Measurements from ENCODE around the gene PAPPA2. TPM values are rescaled to one million over a fixed set of nuclear protein-coding genes. Genes with fewer than 3 reads are reported as not detected.
"Not testable (repeated sequence)": the region's sequence is repeated elsewhere in the genome, so short reads cannot be mapped to it uniquely, and the experiment has no call there.

Gene PAPPA2
- total RNA-seq, 1 donor from 2014 or later: 3.8 TPM

GRCh38 chr1:176552217-176552991 lies 89.4 kb downstream of the PAPPA2 start:
- DNase-seq: peak; percentile 52

- no peak for DNase-seq
Observed at GRCh38 chr1:176552999-176553398, 90.0 kb downstream of the PAPPA2 start.

- DNase-seq: no peak
Observed at GRCh38 chr1:176556288-176556687, 93.3 kb downstream of the PAPPA2 start.

DNA sequence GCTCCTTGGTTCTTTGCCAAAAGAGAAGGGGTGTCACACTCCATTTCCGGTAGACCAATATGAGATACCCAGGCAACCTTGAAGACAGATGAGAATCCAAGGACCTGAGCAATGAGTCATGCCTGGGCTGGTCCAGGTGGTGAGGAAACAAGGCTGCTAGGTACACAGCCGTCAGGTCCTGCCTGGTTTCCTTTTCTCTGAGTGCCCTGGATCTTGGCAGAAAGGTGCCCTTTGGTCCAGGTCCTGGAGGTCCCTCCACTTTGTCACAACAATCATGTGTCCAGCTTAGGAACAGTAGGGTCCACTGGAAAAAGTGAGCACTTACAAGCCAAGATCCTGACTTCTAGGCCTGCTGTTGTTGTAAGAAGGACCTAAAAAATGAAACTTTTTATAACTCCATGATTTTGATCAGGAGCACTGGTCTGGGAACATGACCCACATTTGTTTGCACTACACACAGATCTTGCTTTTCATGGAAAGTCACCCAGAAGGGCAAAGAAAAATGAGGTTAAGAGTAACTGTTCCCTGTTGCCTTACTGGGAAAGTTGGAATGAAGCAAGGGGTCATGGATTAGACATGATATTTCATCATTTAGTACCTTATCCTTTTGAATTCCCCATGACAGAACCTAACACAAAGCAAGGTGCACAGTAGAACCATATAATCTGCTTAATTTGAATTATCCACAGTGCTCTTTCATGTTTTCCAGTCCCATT lies 94.7 kb downstream of the PAPPA2 start:
- DNase-seq: no peak

DNA sequence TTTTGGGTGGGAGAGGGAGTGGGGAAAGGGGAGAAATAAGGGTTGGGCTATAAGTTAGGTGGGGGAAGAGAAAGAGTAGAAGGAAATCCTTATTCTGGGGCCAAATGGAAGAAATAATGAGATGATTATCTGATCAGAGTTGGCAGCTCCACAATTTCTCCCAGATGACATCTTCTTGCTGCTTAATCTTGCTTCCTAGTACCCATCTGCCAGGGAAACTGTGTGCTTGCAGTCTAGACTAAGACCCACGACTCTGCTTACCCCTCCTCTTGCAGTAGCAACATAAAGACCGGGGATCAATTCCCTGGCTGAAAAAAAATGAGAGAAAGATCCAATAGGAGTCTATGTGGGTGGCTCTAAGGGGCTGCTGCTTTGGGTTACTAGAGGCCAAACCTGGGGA lies 95.6 kb downstream of the PAPPA2 start:
- no peak for DNase-seq

GRCh38 chr1:176559474-176559873 lies 96.5 kb downstream of the PAPPA2 start:
- DNase-seq: no peak

DNA sequence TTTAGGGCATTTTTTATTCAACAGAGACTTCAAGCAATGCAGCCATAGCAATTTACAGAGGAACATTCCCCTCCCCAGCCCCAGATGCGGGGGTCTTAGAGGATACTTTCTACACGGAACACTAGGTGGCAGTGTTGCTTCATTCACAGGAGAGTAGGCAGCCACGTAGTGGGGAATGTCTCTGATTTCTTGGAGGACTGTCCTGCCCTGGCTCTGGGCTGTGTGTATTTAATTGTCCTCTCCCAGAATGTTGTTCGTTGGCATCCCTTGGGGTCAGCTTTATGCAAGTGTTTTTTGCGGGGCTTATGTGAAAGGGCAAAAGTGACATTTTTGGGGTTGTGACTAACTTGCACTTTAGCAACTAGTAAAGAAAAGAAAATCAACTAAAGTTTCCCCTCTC lies 96.9 kb downstream of the PAPPA2 start:
- DNase-seq: peak; percentile 93

DNA sequence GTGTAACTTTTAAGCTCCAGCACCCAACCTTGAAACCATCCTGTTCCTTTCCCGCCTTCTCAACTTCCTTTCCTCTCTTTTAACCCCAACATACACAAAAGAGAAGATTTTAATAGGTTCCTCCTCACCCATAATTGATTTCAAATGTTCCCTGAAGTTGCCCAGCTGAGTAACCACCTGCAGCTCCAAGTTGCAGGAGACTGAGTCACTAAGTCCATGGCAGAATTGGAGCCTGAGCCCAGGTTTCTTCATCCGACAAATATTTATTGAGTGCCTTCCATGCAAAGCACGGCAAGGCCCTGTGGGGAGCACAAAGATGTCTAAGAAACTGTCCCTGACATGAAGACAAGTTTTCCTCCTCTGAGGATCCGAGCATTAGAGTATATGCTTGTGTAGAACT lies 97.7 kb downstream of the PAPPA2 start:
- no peak for DNase-seq

DNA sequence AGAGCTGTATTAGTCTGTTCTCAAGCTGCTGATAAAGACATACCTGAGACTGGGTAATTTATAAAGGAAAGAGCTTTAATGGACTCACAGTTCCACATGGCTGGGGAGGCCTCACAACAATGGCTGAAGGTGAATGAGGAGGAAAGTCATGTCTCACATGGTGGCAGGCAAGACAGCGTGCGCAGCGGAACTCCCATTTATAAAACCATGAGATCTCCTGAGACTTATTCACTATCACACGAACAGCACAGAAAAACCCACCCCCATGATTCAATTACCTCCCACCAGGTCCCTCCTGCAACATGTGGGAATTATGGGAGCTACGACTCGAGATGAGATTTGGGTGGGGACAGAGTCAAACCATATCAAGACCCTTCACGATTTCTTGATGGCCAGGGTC lies 98.8 kb downstream of the PAPPA2 start:
- DNase-seq: not testable (repeated sequence)

- DNase-seq: no peak
Observed at GRCh38 chr1:176566004-176566975, 103.3 kb downstream of the PAPPA2 start.

DNA sequence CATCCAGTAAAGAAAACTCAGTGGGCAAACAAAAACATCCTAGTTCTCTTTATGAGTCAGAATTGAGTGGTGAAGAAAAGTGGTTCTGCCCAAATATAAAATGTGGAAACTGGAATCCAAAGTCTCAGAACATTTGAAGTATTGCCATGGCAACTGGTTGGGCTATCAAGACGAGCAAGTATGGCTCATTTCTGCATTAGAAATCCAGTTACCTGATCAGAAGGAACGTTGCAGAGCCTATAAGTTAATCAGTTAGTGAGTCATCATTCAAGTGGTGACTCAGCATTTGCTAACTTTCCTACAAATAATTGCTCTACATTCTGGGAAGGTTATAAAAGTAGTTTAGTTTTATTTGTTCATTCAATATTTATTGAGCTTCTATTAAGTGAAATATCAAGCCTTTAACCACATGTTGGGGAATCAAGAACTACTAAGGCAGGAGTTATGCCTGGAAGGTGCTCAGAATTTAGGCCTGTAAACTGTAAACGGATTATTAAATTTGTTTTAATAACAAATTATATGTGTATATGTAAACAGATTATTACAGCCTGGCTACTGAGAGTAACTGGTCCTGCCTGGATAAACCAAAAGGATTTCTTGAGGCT lies 104.3 kb downstream of the PAPPA2 start:
- no peak for DNase-seq

DNA sequence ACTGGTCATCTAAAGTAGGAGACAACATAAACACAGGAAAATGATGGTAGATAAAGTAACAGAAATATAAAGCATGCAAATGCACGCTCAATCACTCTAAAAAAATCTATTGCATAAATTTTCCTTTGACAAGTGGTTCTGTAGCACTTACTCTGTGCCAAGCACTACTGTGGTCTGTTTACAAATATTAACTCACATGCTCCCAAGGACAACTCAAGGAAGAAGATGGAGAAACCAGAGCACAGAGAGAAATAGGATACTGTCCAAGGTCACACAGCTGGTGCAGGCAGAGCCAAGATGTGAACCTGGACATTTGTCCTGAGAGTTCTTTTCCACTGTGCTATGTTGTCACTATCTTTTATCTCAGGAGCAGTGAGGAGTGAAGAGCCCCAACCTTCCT lies 105.2 kb downstream of the PAPPA2 start:
- no peak for DNase-seq

DNA sequence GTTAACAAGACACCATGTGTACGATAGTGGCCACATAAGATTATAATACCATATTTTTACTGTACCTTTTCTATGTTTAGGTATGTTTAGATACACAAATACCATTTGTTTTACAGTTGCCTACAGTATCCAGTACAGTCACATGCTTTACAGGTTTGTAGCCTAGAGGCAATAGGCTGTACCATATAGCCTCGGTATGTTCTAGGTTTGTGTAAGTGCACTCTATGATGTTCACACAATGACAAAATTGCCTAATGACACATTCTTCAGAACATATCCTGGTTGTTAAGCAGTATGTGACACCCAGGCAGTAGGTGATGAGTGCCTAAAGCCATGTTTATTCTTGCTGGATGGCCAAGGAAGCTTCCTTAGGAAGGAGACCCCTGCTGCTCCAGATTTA lies 111.8 kb downstream of the PAPPA2 start:
- DNase-seq: no peak

GRCh38 chr1:176575991-176576390 lies 113.0 kb downstream of the PAPPA2 start:
- no peak for DNase-seq

DNA sequence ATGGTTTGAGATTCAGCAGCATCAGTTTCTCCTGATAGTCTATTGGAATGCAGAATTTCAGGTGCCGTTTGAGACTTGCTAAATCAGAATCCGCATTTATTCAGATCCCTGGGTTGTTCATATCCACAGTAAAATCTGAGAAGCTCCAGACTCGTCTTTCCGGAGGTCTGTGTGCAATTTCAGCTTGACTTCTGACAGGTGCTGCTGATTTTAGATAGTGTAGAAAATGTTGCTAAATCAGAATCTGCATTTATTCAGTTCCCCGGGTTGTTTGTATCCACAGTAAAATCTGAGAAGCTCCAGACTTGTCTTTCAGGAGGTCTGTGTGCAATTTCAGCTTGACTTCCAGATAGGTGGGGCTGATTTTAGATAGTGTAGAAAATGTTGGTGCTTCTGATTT lies 113.7 kb downstream of the PAPPA2 start:
- DNase-seq: no peak

DNA sequence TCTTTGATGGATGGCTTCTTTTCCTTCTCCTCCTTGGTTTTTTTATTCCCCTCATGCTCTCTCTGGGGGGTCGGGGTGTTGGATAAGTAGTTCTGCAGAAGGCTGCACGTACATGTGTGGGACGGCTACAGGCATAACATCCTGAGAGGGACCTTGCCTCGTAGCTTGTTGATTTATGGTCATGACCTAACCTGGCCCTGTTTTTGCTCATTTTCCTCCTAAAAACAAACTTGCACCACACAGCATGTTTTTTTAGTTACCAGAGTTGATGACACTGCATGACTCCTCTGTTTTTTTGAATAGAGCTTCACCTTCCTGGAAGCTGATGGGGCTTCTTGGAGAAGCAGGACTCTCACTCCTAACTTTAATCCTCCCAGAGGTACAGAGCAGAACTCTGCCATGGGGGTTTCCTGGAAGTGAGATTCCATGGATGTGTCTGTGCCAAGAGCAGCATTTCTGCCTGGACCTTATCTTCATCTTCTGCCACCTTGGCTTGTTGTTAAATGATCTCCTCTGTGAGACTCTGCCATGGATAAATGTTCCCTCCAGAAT lies 114.7 kb downstream of the PAPPA2 start:
- DNase-seq: no peak

DNA sequence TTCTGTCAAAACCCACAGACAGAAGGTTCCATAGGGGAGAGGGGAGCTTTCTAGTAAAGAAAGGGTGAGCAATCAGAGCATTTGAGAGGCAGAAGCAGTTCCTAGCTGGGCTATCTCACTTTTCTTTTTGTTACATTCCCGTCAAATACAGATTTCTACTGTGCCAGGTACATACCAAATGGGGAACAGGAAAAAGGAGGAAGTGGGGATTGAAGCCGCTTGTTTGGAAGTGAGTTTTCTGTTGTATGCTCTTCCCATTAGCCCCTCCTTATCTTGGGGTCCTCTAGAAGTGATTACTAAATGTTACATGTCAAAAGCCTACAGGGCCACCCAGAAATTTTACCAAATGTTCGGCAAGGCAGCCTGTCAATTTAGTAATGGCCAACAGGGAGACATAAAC lies 116.1 kb downstream of the PAPPA2 start:
- DNase-seq: no peak

GRCh38 chr1:176595217-176595616 lies 132.2 kb downstream of the PAPPA2 start:
- no peak for DNase-seq

DNA sequence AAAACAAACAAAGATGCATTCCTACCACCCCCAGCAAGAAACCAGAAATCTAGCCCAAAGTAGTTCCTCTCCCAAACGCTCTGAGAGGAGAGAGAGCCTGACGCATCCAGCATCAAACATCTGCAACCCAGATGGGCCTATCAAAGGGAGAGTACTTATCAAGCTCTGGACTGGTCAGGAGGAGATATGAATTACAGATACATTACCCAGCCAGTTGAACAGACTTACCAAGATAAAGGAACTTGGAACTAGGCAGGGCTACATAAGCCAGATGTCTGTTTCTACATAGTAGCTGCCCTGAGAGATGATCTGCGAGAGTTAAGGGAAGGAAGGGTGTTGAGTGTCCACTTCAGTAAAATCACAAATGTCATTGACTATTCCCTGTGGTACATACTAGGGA lies 138.4 kb downstream of the PAPPA2 start:
- DNase-seq: no peak

- no peak for DNase-seq
Observed at GRCh38 chr1:176602388-176603004, 139.5 kb downstream of the PAPPA2 start.

DNA sequence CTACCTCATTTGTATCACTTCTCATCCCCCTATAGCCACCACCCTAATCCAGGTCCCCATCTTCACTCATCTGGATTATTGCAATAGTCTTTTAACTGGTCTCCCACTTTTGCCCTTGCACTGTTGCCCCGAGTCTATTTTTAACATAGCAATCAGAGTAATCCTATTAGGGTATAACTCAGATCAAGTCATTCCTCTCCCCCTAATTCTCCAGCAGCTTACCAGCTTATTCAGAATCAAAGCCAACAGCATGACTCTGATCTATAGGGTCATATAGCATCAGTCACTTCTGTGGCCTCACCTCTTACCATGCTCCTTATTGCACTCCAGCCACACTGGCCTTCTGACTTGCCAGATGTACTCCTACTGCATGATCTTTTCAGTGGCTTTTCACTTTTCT lies 140.7 kb downstream of the PAPPA2 start:
- DNase-seq: no peak

- no peak for DNase-seq
Observed at GRCh38 chr1:176604461-176604860, 141.5 kb downstream of the PAPPA2 start.
